Gastroesophageal sphincter (tissue), 3 donors: ENCODE measurements around the gene CACNA1F.

Source experiments
- EP300 ChIP-seq: sonication (generic); formaldehyde crosslinking; IDR thresholded peaks from one replicate; pipeline ENCODE4 v1.6.1; 2017; ENCODE audit warnings: antibody characterized with exemption, mild to moderate bottlenecking
- POLR2A ChIP-seq, 2 donors: fragments of 450-650 bp; IDR thresholded peaks; one replicate each; pipeline ENCODE4 v1.6.1; 2017; ENCODE audit warnings: antibody characterized with exemption in 2 of 2, mild to moderate bottlenecking in 2 of 2, moderate library complexity in 1 of 2
- POLR2AphosphoS5 ChIP-seq: sonication (generic); formaldehyde crosslinking; IDR thresholded peaks from one replicate; pipeline ENCODE4 v1.6.1; 2017; ENCODE audit warnings: antibody characterized with exemption
- TF ChIP-seq, protein P1 (sequence below), 4 experiments: fragments of 200-600 bp in 2 of 4; fragments of 450-650 bp in 2 of 4; sonication (generic) in 1 of 4; IDR thresholded peaks; one replicate each; pipeline ENCODE4 v1.5.1; 2017 to 2019; ENCODE audit warnings: antibody characterized with exemption in 4 of 4, mild to moderate bottlenecking in 2 of 4, moderate library complexity in 2 of 4

DNA sequence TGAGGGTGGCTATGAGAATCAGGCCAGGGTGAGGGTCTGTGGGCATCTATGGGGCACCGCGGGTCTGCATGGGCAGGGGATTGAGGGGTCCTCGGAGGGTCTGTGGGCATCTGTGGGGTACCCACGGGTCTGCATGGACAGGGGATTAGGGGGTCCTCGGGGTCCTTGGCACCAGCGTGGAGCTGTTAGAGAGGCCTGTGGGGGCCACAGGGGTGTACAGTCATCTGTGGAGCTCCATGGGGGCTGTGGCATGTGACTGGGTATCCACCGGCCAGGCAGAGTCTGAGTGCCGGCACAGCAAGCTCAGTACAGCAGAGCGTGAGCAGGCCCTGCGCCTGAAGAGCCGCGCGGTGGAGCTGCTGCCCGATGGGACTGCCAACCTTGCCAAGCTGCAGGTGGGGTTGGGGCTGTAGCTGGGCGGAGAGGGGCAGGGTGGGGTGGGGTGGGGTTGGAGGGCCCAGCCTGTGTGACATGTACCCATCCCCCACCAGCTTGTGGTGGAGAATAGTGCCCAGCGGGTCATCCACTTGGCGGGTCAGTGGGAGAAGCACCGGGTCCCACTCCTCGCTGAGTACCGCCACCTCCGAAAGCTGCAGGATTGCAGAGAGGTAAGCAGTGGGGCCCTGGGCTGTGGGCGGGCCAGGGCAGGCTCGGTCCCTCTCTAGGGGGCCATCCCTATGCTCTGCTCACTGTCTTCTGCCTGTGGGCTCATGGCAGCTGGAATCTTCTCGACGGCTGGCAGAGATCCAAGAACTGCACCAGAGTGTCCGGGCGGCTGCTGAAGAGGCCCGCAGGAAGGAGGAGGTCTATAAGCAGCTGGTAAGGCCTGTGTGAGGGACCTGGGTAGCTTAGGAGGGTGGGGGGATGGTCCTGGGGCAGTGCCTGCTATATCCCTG is 15.0 kb upstream of the CACNA1F start:
- TF ChIP-seq POLR2A (IDR thresholded peaks at IDR 0.05) = no peak
- TF ChIP-seq, protein P1, sequence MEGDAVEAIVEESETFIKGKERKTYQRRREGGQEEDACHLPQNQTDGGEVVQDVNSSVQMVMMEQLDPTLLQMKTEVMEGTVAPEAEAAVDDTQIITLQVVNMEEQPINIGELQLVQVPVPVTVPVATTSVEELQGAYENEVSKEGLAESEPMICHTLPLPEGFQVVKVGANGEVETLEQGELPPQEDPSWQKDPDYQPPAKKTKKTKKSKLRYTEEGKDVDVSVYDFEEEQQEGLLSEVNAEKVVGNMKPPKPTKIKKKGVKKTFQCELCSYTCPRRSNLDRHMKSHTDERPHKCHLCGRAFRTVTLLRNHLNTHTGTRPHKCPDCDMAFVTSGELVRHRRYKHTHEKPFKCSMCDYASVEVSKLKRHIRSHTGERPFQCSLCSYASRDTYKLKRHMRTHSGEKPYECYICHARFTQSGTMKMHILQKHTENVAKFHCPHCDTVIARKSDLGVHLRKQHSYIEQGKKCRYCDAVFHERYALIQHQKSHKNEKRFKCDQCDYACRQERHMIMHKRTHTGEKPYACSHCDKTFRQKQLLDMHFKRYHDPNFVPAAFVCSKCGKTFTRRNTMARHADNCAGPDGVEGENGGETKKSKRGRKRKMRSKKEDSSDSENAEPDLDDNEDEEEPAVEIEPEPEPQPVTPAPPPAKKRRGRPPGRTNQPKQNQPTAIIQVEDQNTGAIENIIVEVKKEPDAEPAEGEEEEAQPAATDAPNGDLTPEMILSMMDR (IDR thresholded peaks at IDR 0.05) = no peak
- TF ChIP-seq EP300 = no peak
- no peak for TF ChIP-seq POLR2AphosphoS5
